ENCODE data around the gene PAX4.

PAX4 gene

GRCh38 chr7:127628445-127628844 is 10.5 kb upstream of the PAX4 start:
- no peak for DNase-seq

- DNase-seq, result no peak
These were observed 7.4 kb upstream of the PAX4 start for GRCh38 chr7:127625331-127625730.

- DNase-seq, result no peak
These were observed 2.7 kb upstream of the PAX4 start for GRCh38 chr7:127620406-127621233.

- no peak for DNase-seq
These were observed 1.9 kb upstream of the PAX4 start for GRCh38 chr7:127619681-127620405.

- no peak for DNase-seq
These were observed 833 bp upstream of the PAX4 start for GRCh38 chr7:127618775-127619174.

- no peak for DNase-seq
These were observed 1.2 kb downstream of the PAX4 start for GRCh38 chr7:127616724-127617123.

GRCh38 chr7:127612263-127612662 is 5.7 kb downstream of the PAX4 start:
- DNase-seq, result no peak

- DNase-seq, result no peak
These were observed 8.6 kb downstream of the PAX4 start for GRCh38 chr7:127609297-127609696.

- DNase-seq, result no peak
These were observed 9.5 kb downstream of the PAX4 start for GRCh38 chr7:127608446-127608845.

- DNase-seq, result no peak
These were observed 17.1 kb downstream of the PAX4 start for GRCh38 chr7:127600885-127601284.

- DNase-seq, result no peak
These were observed 19.6 kb downstream of the PAX4 start for GRCh38 chr7:127598318-127598717.

GRCh38 chr7:127595737-127596136 is 22.2 kb downstream of the PAX4 start:
- no peak for DNase-seq

GRCh38 chr7:127594490-127594889 is 23.5 kb downstream of the PAX4 start:
- DNase-seq, result no peak

GRCh38 chr7:127592550-127592949 is 25.4 kb downstream of the PAX4 start:
- no peak for DNase-seq

GRCh38 chr7:127591591-127591990 is 26.4 kb downstream of the PAX4 start:
- no peak for DNase-seq

GRCh38 chr7:127591189-127591588 is 26.8 kb downstream of the PAX4 start:
- DNase-seq, result no peak

GRCh38 chr7:127589896-127590295 is 28.0 kb downstream of the PAX4 start:
- DNase-seq, result no peak

- peak; percentile 16 for DNase-seq
These were observed 29.1 kb downstream of the PAX4 start for GRCh38 chr7:127588697-127589482.

- peak; percentile 87 for DNase-seq
These were observed 29.8 kb downstream of the PAX4 start, which contains the start of gene ARF5 for GRCh38 chr7:127588019-127588696. Gene ARF5 (plus strand): TSS chr7:127588411. CDS start chr7:127588499, 88 bp downstream.

- DNase-seq, result no peak
These were observed 30.3 kb downstream of the PAX4 start for GRCh38 chr7:127587663-127588018.

- DNase-seq, result no peak
These were observed 31.6 kb downstream of the PAX4 start for GRCh38 chr7:127586346-127586745.

- DNase-seq, result peak; percentile 94
These were observed 32.6 kb downstream of the PAX4 start, which contains the start of gene GCC1 for GRCh38 chr7:127585044-127585953. Gene GCC1 (minus strand): TSS chr7:127585596. CDS start chr7:127585182, 414 bp downstream.

All from activated T-cell treated with anti-CD3 and anti-CD28 coated beads for 4 hours (primary cell).